WTC11 (cell line): ENCODE results near the gene PTGER1.

ENCODE experiments used
- ELF4 ChIP-seq: sonication (generic); formaldehyde crosslinking; IDR thresholded peaks from 2 replicates; pipeline ENCODE4 v1.8.1; 2022; ENCODE audit warnings: low read depth, mild to moderate bottlenecking, moderate library complexity, missing genetic modification reagents
- NR2C2 ChIP-seq: sonication (generic); formaldehyde crosslinking; IDR thresholded peaks from 2 replicates; pipeline ENCODE4 v1.8.0; 2022; ENCODE audit warnings: mild to moderate bottlenecking, missing genetic modification reagents
- TF ChIP-seq, protein P1 (sequence below): sonication (generic); formaldehyde crosslinking; IDR thresholded peaks from 2 replicates; pipeline ENCODE4 v1.8.1; 2022; ENCODE audit warnings: mild to moderate bottlenecking, missing genetic modification reagents, moderate library complexity, borderline replicate concordance
- TF ChIP-seq, protein P2 (sequence below): fragments of 200-600 bp; IDR thresholded peaks from 2 replicates; pipeline ENCODE4 v1.8.0; 2022; ENCODE audit warnings: antibody characterized with exemption

DNA sequence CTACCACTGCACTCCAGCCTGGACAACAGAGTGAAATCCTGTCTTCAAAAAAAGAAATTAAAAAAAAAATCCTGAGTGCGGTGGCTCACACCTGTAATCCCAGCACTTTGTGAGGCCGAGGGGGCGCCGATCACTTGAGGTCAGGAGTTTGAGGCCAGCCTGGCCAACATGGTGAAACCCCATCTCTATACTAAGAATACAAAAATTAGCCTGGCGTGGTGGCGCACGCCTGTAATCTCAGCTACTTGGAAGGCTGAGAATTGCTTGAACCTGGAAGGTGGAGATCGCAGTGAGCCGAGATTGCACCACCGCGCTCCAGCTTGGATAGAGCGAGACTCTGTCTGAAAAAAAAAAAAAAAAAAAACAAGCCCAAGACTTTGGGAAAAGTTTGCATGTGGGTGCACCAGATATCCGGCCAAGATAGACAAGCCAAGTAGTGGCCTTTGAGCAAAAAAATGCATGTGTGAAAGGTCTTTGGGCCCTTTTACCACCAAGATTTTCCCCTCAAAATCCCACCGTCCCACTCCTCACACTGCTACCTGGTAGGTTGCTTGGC is 37.3 kb upstream of the PTGER1 start:
- TF ChIP-seq NR2C2 (CRISPR knock-in tag): no peak
- TF ChIP-seq, protein P1, sequence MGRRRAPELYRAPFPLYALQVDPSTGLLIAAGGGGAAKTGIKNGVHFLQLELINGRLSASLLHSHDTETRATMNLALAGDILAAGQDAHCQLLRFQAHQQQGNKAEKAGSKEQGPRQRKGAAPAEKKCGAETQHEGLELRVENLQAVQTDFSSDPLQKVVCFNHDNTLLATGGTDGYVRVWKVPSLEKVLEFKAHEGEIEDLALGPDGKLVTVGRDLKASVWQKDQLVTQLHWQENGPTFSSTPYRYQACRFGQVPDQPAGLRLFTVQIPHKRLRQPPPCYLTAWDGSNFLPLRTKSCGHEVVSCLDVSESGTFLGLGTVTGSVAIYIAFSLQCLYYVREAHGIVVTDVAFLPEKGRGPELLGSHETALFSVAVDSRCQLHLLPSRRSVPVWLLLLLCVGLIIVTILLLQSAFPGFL (CRISPR knock-in tag): no peak
- TF ChIP-seq, protein P2, sequence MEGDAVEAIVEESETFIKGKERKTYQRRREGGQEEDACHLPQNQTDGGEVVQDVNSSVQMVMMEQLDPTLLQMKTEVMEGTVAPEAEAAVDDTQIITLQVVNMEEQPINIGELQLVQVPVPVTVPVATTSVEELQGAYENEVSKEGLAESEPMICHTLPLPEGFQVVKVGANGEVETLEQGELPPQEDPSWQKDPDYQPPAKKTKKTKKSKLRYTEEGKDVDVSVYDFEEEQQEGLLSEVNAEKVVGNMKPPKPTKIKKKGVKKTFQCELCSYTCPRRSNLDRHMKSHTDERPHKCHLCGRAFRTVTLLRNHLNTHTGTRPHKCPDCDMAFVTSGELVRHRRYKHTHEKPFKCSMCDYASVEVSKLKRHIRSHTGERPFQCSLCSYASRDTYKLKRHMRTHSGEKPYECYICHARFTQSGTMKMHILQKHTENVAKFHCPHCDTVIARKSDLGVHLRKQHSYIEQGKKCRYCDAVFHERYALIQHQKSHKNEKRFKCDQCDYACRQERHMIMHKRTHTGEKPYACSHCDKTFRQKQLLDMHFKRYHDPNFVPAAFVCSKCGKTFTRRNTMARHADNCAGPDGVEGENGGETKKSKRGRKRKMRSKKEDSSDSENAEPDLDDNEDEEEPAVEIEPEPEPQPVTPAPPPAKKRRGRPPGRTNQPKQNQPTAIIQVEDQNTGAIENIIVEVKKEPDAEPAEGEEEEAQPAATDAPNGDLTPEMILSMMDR: no peak
- no peak for TF ChIP-seq ELF4 (CRISPR knock-in tag)
